ENCODE results near the gene TMEM108.

Gene TMEM108

GRCh38 chr3:133301731-133302130 is 263.5 kb downstream of the TMEM108 start:
- in situ Hi-C loops (cut with MboI; ENCODE audit: low sequenced_read_pairs): no loop called here

GRCh38 chr3:133303430-133303829 is 265.2 kb downstream of the TMEM108 start:
- in situ Hi-C loops (cut with MboI; ENCODE audit: low sequenced_read_pairs): no loop called here

- in situ Hi-C loops (cut with MboI; ENCODE audit: low sequenced_read_pairs): no loop called here
Measured at GRCh38 chr3:133317866-133318265, 279.7 kb downstream of the TMEM108 start.

- in situ Hi-C loops (cut with MboI; ENCODE audit: low sequenced_read_pairs): no loop called here
Measured at GRCh38 chr3:133328373-133328772, 290.2 kb downstream of the TMEM108 start.

- in situ Hi-C loops (cut with MboI; ENCODE audit: low sequenced_read_pairs): no loop called here
Measured at GRCh38 chr3:133329626-133330025, 291.4 kb downstream of the TMEM108 start.

GRCh38 chr3:133330065-133330464 is 291.9 kb downstream of the TMEM108 start:
- in situ Hi-C loops (cut with MboI; ENCODE audit: low sequenced_read_pairs): no loop called here

- in situ Hi-C loops (cut with MboI; ENCODE audit: low sequenced_read_pairs): no loop called here
Measured at GRCh38 chr3:133330522-133330921, 292.3 kb downstream of the TMEM108 start.

GRCh38 chr3:133354721-133355120 is 316.5 kb downstream of the TMEM108 start:
- in situ Hi-C loops (cut with MboI; ENCODE audit: low sequenced_read_pairs): no loop called here

GRCh38 chr3:133360476-133360875 is 322.3 kb downstream of the TMEM108 start:
- in situ Hi-C loops (cut with MboI; ENCODE audit: low sequenced_read_pairs): no loop called here

- in situ Hi-C loops (cut with MboI; ENCODE audit: low sequenced_read_pairs): no loop called here
Measured at GRCh38 chr3:133361011-133361410, 322.8 kb downstream of the TMEM108 start.

- in situ Hi-C loops (cut with MboI; ENCODE audit: low sequenced_read_pairs): no loop called here
Measured at GRCh38 chr3:133361435-133361834, 323.2 kb downstream of the TMEM108 start.

GRCh38 chr3:133362539-133362938 is 324.3 kb downstream of the TMEM108 start:
- in situ Hi-C loops (cut with MboI; ENCODE audit: low sequenced_read_pairs): no loop called here

- in situ Hi-C loops (cut with MboI; ENCODE audit: low sequenced_read_pairs): no loop called here
Measured at GRCh38 chr3:133364704-133365103, 326.5 kb downstream of the TMEM108 start.

- in situ Hi-C loops (cut with MboI; ENCODE audit: low sequenced_read_pairs): no loop called here
Measured at GRCh38 chr3:133366921-133367320, 328.7 kb downstream of the TMEM108 start.

GRCh38 chr3:133367403-133367802 is 329.2 kb downstream of the TMEM108 start:
- in situ Hi-C loops (cut with MboI; ENCODE audit: low sequenced_read_pairs): no loop called here

- in situ Hi-C loops (cut with MboI; ENCODE audit: low sequenced_read_pairs): no loop called here
Measured at GRCh38 chr3:133367956-133368355, 329.8 kb downstream of the TMEM108 start.

GRCh38 chr3:133368371-133369067 is 330.3 kb downstream of the TMEM108 start:
- in situ Hi-C loops (cut with MboI; ENCODE audit: low sequenced_read_pairs): no loop called here

- in situ Hi-C loops (cut with MboI; ENCODE audit: low sequenced_read_pairs): no loop called here
Measured at GRCh38 chr3:133369068-133369440, 330.9 kb downstream of the TMEM108 start.

- in situ Hi-C loops (cut with MboI; ENCODE audit: low sequenced_read_pairs): loop anchor here (10.0 kb wide), 1 partner anchor 326 kb away; no protein-coding TSS in a partner anchor
Measured at GRCh38 chr3:133371181-133371580, 333.0 kb downstream of the TMEM108 start.

- in situ Hi-C loops (cut with MboI; ENCODE audit: low sequenced_read_pairs): loop anchor here (10.0 kb wide), 1 partner anchor 327 kb away; no protein-coding TSS in a partner anchor
Measured at GRCh38 chr3:133371676-133372075, 333.5 kb downstream of the TMEM108 start.

- in situ Hi-C loops (cut with MboI; ENCODE audit: low sequenced_read_pairs): loop anchor here (10.0 to 25.0 kb wide), 2 partner anchors 330 to 638 kb away; no protein-coding TSS in a partner anchor
Measured at GRCh38 chr3:133374708-133375402, 336.7 kb downstream of the TMEM108 start.

GRCh38 chr3:133375403-133375745 is 337.2 kb downstream of the TMEM108 start:
- in situ Hi-C loops (cut with MboI; ENCODE audit: low sequenced_read_pairs): loop anchor here (10.0 to 25.0 kb wide), 2 partner anchors 331 to 638 kb away; no protein-coding TSS in a partner anchor
